Inflammatory macrophage treated with lipopolysaccharide for 1 hour (primary cell): ENCODE data around the gene FAAH.
A peak's percentile ranks its signal among the peaks of the same experiment; 100 is the strongest.
"Not testable (repeated sequence)": the region's sequence is repeated elsewhere in the genome, so short reads cannot be mapped to it uniquely, and the experiment has no call there.

Experiments used
- DNase-seq, 2 donors: peaks; one replicate each; pipeline ENCODE4 v3.0.0-alpha.2; 2020 to 2022

The FAAH gene

GRCh38 chr1:46394108-46394871 is at the start of gene FAAH:
Gene FAAH (plus strand): TSS chr1:46394317. CDS start chr1:46394349, 32 bp downstream.
- peak in 1 of 2 donors; percentile 30 for DNase-seq

DNA sequence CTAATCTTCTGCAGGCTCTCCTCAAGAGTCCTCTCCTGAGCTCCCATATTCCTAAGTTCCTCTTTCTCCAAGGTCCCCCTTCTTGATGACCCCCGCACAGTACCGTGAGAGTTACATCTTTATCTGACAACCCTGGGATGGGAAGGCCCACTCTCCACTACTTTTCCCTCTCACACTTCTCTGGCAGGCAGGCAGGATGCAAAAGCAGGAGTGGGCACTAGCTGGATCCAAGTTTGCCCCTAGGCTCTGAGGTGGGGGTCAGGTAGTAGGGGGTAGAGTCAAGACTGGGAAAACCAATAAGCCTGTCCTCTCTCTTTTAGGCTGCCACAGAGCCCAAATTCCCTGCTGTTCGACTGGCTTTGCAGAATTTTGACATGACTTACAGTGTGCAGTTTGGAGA is 49.6 kb upstream of the FAAH start:
- no peak for DNase-seq

DNA sequence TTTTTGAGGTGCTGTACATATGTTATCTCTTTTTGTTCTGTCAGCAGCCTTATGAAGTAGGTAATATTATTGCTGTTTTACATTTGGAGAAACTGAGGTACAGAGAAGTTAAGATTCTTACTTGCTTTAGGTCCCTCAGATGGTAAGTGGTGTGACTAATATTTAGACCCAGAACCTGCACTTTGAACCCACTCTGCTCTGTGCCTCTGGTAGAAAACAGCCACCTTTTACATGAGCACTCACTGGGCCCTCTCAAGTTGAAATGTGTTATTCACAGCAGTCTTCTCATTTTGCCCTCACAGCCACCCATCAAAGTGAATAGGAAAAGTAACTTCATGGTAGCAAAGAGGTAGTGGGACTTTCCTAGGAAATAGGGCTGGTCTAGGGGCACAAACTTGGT is 48.8 kb upstream of the FAAH start:
- DNase-seq, result no peak

GRCh38 chr1:46352363-46352762 is 41.8 kb upstream of the FAAH start:
- no peak for DNase-seq

GRCh38 chr1:46355920-46356319 is 38.2 kb upstream of the FAAH start:
- not testable (repeated sequence) for DNase-seq

GRCh38 chr1:46362158-46362557 is 32.0 kb upstream of the FAAH start:
- no peak for DNase-seq

DNA sequence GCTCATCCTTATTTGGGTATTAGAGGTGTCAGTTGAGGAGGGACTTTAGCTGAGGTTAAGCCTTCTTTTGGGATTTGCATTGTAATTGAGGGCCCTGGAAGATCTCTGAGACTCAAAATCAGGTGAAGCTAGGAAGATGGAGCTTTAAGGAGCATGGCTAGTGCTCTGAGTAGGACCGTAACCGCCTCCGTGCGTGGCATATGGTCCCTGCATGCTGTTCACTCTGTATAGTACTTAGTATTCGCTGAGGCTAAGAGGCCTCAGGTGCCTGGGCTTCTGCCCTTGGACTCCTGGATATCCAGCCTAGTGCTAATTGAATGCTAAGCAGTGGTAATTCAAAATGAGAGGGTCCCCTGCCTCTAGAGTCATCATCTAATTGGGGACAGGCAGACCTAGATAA is 31.0 kb upstream of the FAAH start:
- no peak for DNase-seq

- no peak for DNase-seq
Observed at GRCh38 chr1:46364612-46365011, 29.5 kb upstream of the FAAH start.

- not testable (repeated sequence) for DNase-seq
Observed at GRCh38 chr1:46365796-46366195, 28.3 kb upstream of the FAAH start.

GRCh38 chr1:46367072-46367471 is 27.0 kb upstream of the FAAH start:
- no peak for DNase-seq

GRCh38 chr1:46367701-46368100 is 26.4 kb upstream of the FAAH start:
- DNase-seq, result not testable (repeated sequence)

DNA sequence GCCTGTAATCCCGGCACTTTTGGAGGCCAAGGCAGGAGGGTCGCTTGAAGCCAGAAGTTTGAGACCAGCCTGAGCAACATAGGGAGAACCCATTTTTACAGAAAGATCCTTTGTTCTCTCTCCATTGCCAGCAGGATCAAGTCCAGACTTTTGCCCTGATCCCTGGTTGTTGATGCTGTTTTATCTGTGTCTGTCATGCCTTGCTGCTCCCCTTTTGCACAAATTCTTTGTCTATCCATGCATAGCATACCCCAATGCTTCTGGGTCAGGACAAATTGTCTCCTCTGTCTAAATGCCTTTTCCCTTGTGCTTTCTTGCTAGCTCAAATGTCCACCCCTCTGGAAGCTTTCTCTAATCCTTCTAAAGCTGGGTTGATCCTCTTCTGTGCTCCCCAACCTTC is 25.3 kb upstream of the FAAH start:
- no peak for DNase-seq

DNA sequence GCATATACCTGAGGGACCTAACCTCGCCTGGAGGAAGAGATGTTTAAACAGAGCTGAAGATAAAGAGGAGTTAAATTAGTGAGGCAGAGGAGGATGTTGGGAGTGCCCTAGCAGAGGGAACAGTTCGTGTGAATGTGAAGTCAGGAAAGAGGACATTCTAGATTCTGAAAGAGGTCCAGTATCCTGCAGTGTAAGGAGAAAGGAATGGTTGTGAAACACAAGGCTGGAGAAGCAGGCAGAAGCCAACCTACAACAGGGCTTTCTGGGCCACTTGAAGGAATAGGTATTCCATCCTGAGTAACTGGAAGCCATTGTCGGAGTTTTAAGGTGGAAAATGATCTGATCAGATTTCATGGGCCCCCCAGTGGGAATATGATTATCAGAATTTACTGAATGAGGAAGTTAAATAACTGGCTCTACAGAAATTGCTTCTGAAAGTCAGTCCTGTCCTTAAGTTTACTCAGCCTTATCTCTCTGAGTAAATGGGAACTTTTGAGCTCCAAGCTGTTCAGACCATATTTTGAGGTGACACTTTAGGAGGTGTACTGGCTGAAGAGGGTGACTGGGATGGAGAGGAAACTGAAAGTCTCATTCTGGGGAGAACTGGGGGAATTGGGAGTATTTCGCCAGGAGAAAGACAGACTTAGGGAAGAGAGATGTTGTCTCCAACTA is 24.4 kb upstream of the FAAH start:
- DNase-seq, result no peak

GRCh38 chr1:46370214-46370633 is 23.9 kb upstream of the FAAH start:
- DNase-seq, result peak in 1 of 2 donors; percentile 27

DNA sequence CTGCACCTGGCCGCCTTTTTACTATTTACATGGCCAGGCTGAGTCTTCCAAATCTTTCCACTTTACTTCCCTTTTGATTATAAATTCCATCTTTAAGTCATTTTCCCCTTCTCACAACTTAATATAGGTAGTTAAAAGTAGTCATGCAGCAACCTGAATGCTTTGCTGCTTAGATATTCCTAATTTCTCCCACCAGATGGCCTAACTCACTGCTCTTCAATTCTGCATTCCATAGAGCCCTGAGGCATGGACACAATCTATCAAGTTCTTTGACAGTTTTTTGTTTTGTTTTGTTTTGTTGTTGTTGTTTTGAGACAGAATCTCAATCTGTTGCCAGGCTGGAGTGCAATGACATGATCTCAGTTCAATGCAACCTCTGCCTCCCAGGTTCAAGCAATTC is 21.7 kb upstream of the FAAH start:
- no peak for DNase-seq

DNA sequence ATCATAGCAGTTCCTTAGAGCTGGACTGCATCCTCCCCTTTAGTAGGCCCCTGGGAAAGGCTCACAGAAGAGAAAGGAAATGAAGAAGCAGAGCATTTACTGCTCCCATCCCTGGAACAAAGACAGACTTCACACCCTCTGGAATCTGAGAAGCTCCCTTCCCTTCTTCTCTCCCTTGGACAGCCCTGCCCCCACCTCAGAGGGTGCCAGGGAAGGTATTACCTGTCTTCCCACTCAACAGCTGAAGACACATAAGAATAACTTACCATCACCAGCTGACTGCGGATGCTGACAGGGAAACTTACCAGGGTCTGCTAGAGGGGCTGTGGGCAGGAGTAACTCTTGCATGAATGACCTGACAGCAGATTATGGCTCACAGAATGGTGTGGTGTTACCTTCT is 14.1 kb upstream of the FAAH start:
- no peak for DNase-seq

DNA sequence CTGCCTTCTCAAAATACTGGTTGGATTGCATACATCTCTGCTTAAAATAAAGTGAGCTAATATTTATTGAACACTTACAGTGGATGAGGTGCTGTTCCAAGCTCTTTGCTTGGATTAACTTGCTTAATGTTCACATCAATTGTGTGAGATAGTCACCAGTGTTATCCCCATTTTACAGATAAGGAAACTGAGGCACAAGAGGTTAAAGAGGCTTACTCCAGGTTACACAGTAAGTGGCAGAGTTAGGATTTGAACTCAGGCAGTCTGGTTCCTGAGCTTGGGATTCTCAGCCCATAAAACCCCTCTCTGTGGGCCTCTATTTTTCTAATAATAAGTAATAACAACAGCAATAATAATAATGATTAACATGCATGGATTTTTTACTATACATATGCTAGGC is 13.6 kb upstream of the FAAH start:
- DNase-seq, result no peak

GRCh38 chr1:46393510-46393909 is 607 bp upstream of the FAAH start:
- no peak for DNase-seq

DNA sequence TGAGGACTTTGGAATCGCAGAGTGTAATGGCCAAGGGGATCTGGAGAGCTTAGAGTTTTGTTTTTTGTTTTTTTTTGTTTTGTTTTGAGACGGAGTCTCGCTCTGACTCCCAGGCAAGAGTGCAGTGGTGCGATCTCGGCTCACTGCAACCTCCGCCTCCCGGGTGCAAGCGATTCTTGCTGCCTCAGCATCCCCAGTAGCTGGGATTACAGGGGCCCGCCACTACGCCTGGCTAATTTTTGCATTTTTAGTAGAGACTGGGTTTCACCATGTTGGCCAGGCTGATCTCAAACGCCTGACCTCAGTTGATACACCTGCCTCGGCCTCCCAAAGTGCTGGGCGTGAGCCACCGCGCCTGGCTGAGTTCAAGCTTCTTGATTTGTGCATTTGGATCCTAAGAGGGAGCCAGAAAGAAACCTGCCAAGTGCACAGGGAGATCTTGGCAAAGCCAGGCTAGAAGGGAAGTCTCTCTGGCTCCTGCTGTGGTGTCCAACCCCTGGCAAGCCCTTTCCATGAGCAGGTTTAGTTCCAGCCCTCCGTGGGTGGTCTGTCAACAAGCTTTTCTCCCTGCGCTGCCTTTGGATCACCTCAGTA is 852 bp downstream of the FAAH start:
- no peak for DNase-seq

GRCh38 chr1:46396441-46397398 is 2.6 kb downstream of the FAAH start:
- DNase-seq, result no peak

- no peak for DNase-seq
Observed at GRCh38 chr1:46399307-46399706, 5.2 kb downstream of the FAAH start.

- no peak for DNase-seq
Observed at GRCh38 chr1:46400421-46400820, 6.3 kb downstream of the FAAH start.
